RWPE1 (cell line): ENCODE results near the gene DMWD.

ENCODE experiments used
- CTCF ChIA-PET: fragments of 350-600 bp; sonication (Branson Sonifier 250); formaldehyde crosslinking; extraction: SDS; loops from one replicate; lab custom pipeline; 2021; lab: Yijun Ruan, JAX
- POLR2A ChIA-PET: fragments of 400-600 bp; formaldehyde crosslinking; extraction: SDS; loops from one replicate; lab custom pipeline; 2020; ENCODE audit warnings: antibody characterized with exemption; ENCODE audit not compliant: low non-redundant PET; lab: Yijun Ruan, JAX
- DNase-seq: peaks from one replicate; pipeline ENCODE4 v3.0.0; 2012; ENCODE audit warnings: low spot score
- H3K27ac ChIP-seq: fragments of 450-650 bp; 2 replicates; pipeline ENCODE4 v1.5.1; 2017
- TF ChIP-seq, protein P1 (sequence below): fragments of 450-650 bp; conservative IDR thresholded peaks from 2 replicates; pipeline ENCODE4 v1.5.1; 2017; ENCODE audit warnings: low read depth, mild to moderate bottlenecking

DMWD gene

DNA sequence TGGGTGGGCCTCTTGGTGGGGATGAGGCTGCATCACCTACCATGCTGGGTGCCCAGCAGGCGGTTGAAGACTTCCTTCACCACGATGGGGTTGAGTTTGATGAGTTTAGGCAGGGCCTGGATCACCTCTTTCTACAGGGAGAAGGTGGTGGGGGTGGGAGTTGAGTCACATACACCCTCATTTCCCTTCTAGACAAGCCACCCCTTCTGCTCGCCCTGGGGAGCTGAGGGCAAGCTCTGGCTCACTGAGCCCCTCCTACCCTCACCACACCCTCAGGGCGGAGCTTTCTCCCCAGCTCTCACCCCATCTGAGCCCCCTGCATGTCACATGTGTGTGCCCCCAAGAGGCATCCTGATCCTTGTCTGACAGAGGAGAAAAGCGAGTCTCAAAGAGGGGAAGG is 30.1 kb upstream of the DMWD start:
- no peak for DNase-seq
- ChIA-PET POLR2A (no interaction called here), CTCF (no interaction called here)
- H3K27ac ChIP-seq, result peak overlapping the region; percentile 73
- TF ChIP-seq, protein P1, sequence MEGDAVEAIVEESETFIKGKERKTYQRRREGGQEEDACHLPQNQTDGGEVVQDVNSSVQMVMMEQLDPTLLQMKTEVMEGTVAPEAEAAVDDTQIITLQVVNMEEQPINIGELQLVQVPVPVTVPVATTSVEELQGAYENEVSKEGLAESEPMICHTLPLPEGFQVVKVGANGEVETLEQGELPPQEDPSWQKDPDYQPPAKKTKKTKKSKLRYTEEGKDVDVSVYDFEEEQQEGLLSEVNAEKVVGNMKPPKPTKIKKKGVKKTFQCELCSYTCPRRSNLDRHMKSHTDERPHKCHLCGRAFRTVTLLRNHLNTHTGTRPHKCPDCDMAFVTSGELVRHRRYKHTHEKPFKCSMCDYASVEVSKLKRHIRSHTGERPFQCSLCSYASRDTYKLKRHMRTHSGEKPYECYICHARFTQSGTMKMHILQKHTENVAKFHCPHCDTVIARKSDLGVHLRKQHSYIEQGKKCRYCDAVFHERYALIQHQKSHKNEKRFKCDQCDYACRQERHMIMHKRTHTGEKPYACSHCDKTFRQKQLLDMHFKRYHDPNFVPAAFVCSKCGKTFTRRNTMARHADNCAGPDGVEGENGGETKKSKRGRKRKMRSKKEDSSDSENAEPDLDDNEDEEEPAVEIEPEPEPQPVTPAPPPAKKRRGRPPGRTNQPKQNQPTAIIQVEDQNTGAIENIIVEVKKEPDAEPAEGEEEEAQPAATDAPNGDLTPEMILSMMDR, result no peak

DNA sequence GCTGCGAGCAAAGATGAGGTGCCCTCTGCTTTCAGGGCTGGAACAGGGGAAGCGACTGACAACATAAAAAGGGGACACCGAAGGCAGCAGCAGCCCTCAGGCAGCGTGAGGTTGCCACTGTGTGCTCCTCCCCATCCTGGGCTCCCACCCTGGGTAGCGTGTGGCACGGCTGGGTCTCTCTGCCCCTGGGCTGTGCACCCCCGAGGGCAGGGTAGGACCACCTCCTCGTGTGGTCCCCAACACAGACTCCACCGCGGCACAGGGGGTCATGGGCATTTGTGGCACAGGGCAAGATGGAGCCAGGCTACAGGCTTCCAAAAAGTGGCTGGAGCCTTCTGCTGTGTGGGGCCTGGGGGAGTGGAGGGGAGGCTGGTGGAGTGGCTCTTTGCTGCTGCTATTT is 28.9 kb upstream of the DMWD start:
- TF ChIP-seq, protein P1, result no peak
- ChIA-PET POLR2A (no interaction called here), CTCF (no interaction called here)
- peak overlapping the region; percentile 70 for H3K27ac ChIP-seq
- no peak for DNase-seq

DNA sequence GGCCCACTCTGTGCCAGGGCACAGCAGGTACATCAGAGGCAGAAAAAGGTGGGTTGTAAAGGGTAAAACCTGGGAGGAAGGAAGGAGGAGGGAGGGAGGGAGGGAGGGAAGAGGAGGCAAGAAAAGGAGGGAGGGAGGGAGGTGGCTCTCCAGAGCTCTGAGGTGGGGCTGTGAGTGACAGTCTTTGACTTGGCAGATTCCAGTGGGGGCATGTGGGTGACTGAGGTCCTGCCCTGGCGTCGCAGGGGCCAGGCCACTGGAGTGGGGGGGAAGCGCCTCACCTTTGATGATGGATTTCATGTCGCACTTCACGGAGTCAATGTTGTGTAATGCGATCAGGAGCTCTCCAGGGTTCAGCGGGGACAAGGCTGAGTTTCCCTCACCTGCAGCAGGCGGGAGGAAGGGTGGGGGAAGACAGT is 28.5 kb upstream of the DMWD start:
- TF ChIP-seq, protein P1, result no peak
- DNase-seq, result no peak
- CTCF ChIA-PET, result interaction anchor here (0.6 to 1.1 kb wide), 2 partner anchors 13 to 51 kb away, joined by 4 read pairs; no protein-coding TSS in a partner anchor
- H3K27ac ChIP-seq, result peak overlapping the region; percentile 70
- POLR2A ChIA-PET, result no interaction called here

DNA sequence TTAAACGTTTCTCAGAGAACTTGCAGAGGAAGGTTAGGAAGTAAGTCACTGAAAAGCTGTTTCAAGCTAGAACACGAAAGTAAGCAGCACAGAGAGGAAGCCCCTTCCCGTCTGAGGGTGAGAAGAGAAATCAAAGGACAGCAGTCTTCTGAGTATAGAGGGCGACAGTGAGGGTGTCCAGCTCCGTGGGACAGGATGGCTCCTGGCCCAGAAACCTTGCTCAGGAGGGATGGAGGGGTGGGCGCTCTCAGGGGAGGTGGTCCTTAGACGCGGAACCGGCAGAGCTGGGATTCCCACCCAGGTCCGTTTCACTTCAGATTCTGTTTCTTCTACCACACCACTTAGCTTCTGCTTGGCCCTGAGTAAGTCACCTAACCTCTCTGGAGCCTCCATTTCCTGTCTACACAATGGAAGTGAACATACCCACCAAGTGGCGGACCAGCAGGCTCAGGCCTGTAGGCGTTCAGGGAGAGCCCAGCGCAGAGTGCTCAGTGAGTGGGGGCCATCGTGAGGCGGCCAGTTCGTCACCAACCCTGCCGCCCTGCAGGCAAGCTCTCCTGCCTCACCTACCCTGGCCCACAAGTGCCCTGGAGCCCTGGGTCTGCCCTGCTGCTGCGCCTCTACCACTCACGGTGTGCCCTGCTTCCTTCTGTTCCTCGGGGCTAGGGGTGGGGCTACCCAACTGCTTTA is 27.9 kb upstream of the DMWD start:
- no peak for DNase-seq
- CTCF ChIA-PET, result interaction anchor here (0.6 to 1.1 kb wide), 2 partner anchors 13 to 51 kb away, joined by 4 read pairs; no protein-coding TSS in a partner anchor
- H3K27ac ChIP-seq, result peak overlapping the region; percentile 70
- TF ChIP-seq, protein P1, result no peak
- POLR2A ChIA-PET, result interaction anchor here (0.6 kb wide), 1 partner anchor 869 kb away, joined by 3 read pairs; no protein-coding TSS in a partner anchor

DNA sequence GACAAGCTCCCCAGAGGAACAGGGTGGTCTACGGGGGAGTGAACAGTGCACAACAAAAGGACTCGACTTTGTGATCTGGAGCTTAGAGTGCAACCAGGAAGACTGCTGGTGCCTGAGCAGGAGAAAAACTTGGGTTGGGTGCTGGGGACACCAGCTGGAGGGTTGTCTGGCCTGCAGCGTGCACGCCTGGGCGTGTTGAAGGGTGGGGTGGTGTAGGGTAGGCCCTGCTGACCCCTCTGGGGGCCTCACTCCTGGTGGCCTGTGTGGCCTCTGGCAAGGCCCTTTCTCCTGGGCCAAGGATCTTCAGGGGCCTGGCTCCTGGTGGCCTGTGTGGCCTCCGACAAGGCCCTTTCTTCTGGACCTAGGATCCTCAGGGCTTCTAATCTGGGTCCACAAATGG is 27.1 kb upstream of the DMWD start:
- ChIA-PET POLR2A (no interaction called here), CTCF (no interaction called here)
- no peak for DNase-seq
- TF ChIP-seq, protein P1, result no peak
- H3K27ac ChIP-seq, result peak overlapping the region; percentile 70

DNA sequence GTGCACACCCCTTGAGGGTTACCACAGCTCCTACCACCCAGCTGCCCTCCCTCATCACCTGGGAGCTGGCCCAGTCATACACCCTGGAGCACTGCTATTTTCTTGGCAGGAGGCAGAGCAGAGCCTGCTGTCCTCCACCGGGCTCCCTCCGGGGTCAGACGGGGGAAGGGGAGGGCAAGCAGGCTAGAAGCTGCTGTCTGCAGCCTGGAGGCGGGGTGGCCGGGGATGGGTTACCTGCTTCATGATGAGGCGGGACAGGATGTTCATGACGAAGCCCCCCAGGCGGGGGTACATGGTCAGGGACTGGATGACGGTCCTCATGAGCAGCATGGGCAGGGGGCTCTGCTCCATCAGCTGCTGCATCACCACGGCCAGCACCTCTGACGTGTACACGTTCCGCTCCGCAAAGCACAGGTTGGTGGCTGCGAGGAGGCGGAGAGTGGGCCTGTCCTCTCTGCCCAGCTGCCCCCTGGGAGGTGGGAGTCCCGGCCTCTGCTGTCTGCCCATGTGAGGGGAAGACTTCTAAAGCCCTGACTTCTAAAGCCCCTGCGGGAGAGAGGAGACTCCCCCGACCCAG is 25.2 kb upstream of the DMWD start:
- no peak for DNase-seq
- TF ChIP-seq, protein P1, result no peak
- ChIA-PET POLR2A (no interaction called here), CTCF (interaction anchor here (0.7 to 1.7 kb wide), 8 partner anchors 10 to 211 kb away, joined by 3 to 20 read pairs (median 5); no protein-coding TSS in a partner anchor)
- peak overlapping the region; percentile 70 for H3K27ac ChIP-seq
